MM.1S (cell line): ENCODE data around the gene CALY.

Source experiments
- DNase-seq: peaks from one replicate; pipeline ENCODE4 v3.0.0-alpha.2; 2015
- H2AFZ ChIP-seq: fragments of 300-600 bp; sonication (generic); 2 replicates; pipeline ENCODE4 v1.6.0; 2016; ENCODE audit warnings: antibody characterized with exemption, low read length
- H3F3A ChIP-seq: fragments of 300-600 bp; sonication (generic); 2 replicates; pipeline ENCODE4 v1.6.1; 2016; ENCODE audit warnings: mild to moderate bottlenecking, antibody characterized with exemption, low read length, moderate library complexity, mixed read lengths; ENCODE audit not compliant: insufficient read depth
- H3K27ac ChIP-seq: fragments of 300-600 bp; sonication (generic); 2 replicates; pipeline ENCODE4 v1.5.1; 2016; ENCODE audit warnings: mild to moderate bottlenecking, low read length
- H3K27me3 ChIP-seq: fragments of 300-600 bp; sonication (generic); replicated peaks from 2 replicates; pipeline ENCODE4 v1.6.0; 2016; ENCODE audit warnings: low read length; ENCODE audit not compliant: insufficient read depth
- H3K36me3 ChIP-seq: fragments of 300-600 bp; sonication (generic); replicated peaks from 2 replicates; pipeline ENCODE4 v1.6.1; 2016; ENCODE audit warnings: mild to moderate bottlenecking, low read length, mixed read lengths; ENCODE audit not compliant: insufficient read depth
- H3K4me1 ChIP-seq: fragments of 300-600 bp; sonication (generic); 2 replicates; pipeline ENCODE4 v1.6.1; 2016; ENCODE audit warnings: low read length, mixed read lengths
- H3K4me2 ChIP-seq: fragments of 300-600 bp; sonication (generic); 2 replicates; pipeline ENCODE4 v1.6.0; 2016; ENCODE audit warnings: low read depth, low read length
- H3K4me3 ChIP-seq: fragments of 300-600 bp; sonication (generic); 2 replicates; pipeline ENCODE4 v1.5.1; 2016; ENCODE audit warnings: low read length, mixed read lengths
- H3K79me2 ChIP-seq: fragments of 300-600 bp; sonication (generic); 2 replicates; pipeline ENCODE4 v1.6.1; 2016; ENCODE audit warnings: mixed run types, low read length, mixed read lengths
- H3K9ac ChIP-seq: fragments of 300-600 bp; sonication (generic); 2 replicates; pipeline ENCODE4 v1.6.1; 2016; ENCODE audit warnings: low read length, mixed read lengths
- H3K9me2 ChIP-seq: fragments of 300-600 bp; sonication (generic); replicated peaks from 2 replicates; pipeline ENCODE4 v1.6.1; 2016; ENCODE audit warnings: mild to moderate bottlenecking, low read length, mixed read lengths; ENCODE audit not compliant: insufficient read depth
- H3K9me3 ChIP-seq: fragments of 300-600 bp; sonication (generic); replicated peaks from 2 replicates; pipeline ENCODE4 v1.6.1; 2016; ENCODE audit warnings: mild to moderate bottlenecking, low read length, mixed read lengths; ENCODE audit not compliant: insufficient read depth
- H4K20me1 ChIP-seq: fragments of 300-600 bp; sonication (generic); 2 replicates; pipeline ENCODE4 v1.6.1; 2016; ENCODE audit warnings: mild to moderate bottlenecking, low read length, moderate library complexity, mixed read lengths; ENCODE audit not compliant: insufficient read depth
- EZH2 ChIP-seq: fragments of 300-600 bp; sonication (generic); optimal IDR thresholded peaks from 2 replicates; pipeline ENCODE3; 2017; ENCODE audit warnings: low read depth, mild to moderate bottlenecking, antibody characterized with exemption, low read length, mixed read lengths
- EZH2phosphoT487 ChIP-seq: fragments of 300-600 bp; sonication (generic); IDR thresholded peaks from 2 replicates; pipeline ENCODE4 v1.6.1; 2018; ENCODE audit warnings: antibody characterized with exemption, low read length
- TF ChIP-seq, protein P1 (sequence below): fragments of 300-600 bp; sonication (generic); IDR thresholded peaks from 2 replicates; pipeline ENCODE4 v1.5.1; 2016; ENCODE audit warnings: antibody characterized with exemption, low read length, mixed read lengths

The CALY gene

DNA sequence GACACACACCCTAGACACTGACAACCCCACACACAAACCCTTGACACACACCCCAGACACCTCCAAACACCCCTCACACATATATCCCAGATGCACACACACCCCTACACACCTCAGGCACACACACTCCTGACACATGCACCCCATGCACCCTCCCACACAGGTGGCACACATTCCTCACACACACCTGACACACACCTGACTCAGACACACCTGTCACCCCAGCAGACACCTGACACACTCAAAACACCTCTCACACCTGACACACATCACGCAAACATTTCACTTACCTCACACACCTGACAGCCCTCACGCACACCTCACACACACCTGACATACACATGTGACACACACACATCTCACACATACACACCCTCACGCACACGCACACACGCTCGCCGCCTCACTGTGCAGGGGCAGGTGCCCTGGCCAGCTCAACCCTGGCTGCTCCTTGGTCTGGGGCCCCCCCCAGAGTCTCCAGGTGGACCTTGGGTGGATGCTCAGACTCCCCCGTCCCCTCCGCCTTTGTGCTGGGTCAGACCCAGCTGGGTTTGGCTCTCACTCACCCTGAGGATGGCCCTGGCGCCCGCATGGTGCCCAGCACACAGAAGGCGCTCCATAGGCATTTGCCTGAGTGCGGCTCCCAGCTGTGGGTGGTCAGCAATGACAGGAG is 3.1 kb upstream of the CALY start:
- no peak overlapping the region for H3K27ac ChIP-seq
- no peaks in the 10 kb centered on the region for H4K20me1 ChIP-seq
- peaks cover 56% of the 10 kb centered on the region for H3K27me3 ChIP-seq
- H3K9me2 ChIP-seq, result no peaks in the 10 kb centered on the region
- H3K9ac ChIP-seq, result no peak overlapping the region
- no peaks in the 10 kb centered on the region for H3K79me2 ChIP-seq
- no peak overlapping the region for H3K4me2 ChIP-seq
- no peaks in the 10 kb centered on the region for H3K9me3 ChIP-seq
- TF ChIP-seq, protein P1, sequence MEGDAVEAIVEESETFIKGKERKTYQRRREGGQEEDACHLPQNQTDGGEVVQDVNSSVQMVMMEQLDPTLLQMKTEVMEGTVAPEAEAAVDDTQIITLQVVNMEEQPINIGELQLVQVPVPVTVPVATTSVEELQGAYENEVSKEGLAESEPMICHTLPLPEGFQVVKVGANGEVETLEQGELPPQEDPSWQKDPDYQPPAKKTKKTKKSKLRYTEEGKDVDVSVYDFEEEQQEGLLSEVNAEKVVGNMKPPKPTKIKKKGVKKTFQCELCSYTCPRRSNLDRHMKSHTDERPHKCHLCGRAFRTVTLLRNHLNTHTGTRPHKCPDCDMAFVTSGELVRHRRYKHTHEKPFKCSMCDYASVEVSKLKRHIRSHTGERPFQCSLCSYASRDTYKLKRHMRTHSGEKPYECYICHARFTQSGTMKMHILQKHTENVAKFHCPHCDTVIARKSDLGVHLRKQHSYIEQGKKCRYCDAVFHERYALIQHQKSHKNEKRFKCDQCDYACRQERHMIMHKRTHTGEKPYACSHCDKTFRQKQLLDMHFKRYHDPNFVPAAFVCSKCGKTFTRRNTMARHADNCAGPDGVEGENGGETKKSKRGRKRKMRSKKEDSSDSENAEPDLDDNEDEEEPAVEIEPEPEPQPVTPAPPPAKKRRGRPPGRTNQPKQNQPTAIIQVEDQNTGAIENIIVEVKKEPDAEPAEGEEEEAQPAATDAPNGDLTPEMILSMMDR, result no peak
- no peak for TF ChIP-seq EZH2
- TF ChIP-seq EZH2phosphoT487, result no peak
- H3F3A ChIP-seq, result no peaks in the 10 kb centered on the region
- no peak overlapping the region for H2AFZ ChIP-seq
- no peaks in the 10 kb centered on the region for H3K36me3 ChIP-seq
- no peak overlapping the region for H3K4me3 ChIP-seq
- H3K4me1 ChIP-seq, result no peaks in the 10 kb centered on the region
- DNase-seq, result no peak

DNA sequence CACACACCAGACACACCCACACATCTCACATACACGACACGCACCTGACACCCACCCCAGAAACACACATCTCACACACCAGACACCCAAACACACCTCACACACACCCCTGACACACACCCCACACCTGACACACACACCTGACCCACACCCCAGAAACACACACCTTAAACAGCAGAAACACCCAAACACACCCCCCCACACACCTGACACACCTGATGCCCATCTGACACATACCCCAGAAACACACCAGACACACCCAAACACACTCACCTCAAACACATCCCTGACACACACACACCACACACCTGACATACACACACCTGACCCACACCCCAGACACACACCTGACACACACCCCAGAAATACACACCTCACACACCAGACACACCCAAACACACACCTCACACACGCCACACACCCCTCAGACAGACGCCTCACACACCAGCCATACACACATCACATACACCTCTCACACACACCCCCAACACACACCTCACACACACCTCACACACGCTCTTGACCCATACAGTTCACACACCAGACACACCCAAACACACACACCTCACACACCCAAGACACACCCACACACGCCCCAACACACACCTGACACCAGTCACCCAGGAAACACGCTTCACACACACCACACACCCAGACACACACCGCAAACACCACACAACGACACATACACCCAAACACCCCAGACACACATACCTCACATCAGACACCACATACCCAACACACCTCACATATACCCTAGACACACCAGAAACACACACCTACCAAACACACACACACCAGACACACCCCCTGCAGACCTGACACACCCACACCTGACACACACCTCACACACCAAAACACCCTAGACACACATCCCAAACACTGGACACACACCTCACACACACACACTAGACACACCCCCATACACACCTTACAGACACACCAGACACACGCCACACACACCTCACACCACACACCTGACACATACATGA is 1.7 kb upstream of the CALY start:
- Histone ChIP-seq H3K9me3 (no peaks in the 10 kb centered on the region), H3K9me2 (no peaks in the 10 kb centered on the region), H3K27me3 (peaks cover 50% of the 10 kb centered on the region)

DNA sequence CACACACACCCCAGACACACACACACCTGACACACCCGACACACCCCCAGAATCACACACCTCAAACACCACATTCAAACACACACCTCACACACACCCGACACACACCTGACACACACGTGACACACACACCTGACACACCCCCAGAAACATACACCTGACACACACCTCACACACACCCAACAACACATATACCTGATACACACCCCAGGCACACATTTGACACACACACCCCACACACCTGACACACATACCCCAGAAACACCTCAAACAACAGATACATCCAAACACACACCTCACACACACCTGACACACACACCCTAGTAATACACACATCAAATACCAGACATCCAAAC is 652 bp upstream of the CALY start:
- TF ChIP-seq, protein P1, result no peak
- no peak for DNase-seq
- Histone ChIP-seq H3K36me3 (no peaks in the 10 kb centered on the region), H3K9me3 (no peaks in the 10 kb centered on the region), H2AFZ (no peak overlapping the region), H3K27ac (no peak overlapping the region), H3K9me2 (no peaks in the 10 kb centered on the region), H3K4me3 (no peak overlapping the region), H3K27me3 (peaks cover 47% of the 10 kb centered on the region), H3K4me2 (no peak overlapping the region), H4K20me1 (no peaks in the 10 kb centered on the region), H3K79me2 (no peaks in the 10 kb centered on the region), H3K9ac (no peak overlapping the region), H3K4me1 (no peaks in the 10 kb centered on the region), H3F3A (no peaks in the 10 kb centered on the region)

More for the DNA sequence above, 1.7 kb upstream of the CALY start:
- Histone ChIP-seq H3F3A (no peaks in the 10 kb centered on the region), H3K36me3 (no peaks in the 10 kb centered on the region), H3K4me2 (no peak overlapping the region), H3K79me2 (no peaks in the 10 kb centered on the region), H3K4me3 (no peak overlapping the region), H2AFZ (no peak overlapping the region), H3K9ac (no peak overlapping the region), H3K4me1 (no peaks in the 10 kb centered on the region), H3K27ac (no peak overlapping the region), H4K20me1 (no peaks in the 10 kb centered on the region)
- TF ChIP-seq, protein P1, result no peak
- TF ChIP-seq EZH2phosphoT487 (no peak), EZH2 (no peak)
- DNase-seq, result no peak
